ENCODE data around the gene MEF2A. TPM values are rescaled to one million over a fixed set of nuclear protein-coding genes. Genes with fewer than 3 reads are reported as not detected.

Gene MEF2A
- total and polyA plus RNA-seq, 2 donors (not counting 1 experiment from before 2014, with no cell fraction given) = 44.0 to 102 TPM

DNA sequence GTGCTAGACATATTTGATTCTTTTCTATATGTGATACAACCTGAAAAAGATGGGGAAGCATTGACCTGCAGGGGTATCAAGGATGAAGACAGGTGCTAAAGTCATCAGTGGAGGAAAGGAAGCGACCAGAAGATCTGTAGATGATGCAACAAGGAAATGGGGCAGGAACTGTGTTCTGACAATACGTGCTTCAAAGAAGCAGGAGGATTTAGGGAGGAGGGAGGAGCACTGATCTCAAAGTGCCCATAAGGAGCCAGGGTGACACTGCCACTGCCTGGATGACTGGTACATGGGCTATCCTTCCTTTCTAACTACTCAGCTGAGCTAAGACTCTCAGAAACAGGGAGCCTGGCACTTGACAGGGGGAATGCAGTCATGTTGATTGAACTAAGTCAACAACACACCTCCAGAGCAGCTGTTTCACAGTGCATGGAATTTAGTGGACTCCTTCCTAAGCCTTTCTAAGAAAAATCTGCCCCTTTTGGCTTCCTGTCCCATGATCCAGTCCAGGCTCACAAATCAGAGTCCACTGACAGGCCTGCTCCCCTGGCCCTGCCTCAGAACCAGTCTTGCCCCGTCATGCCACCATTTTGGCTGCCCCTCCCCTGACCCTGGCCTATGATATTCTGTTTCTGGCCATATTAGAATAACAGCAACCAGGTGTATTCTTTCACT, 155.5 kb downstream of the MEF2A start:
- Histone ChIP-seq H2AFZ (ENCODE audit: insufficient read depth, low read depth, low read length, poor library complexity, severe bottlenecking) (no peak overlapping the region), H3K9me3 (ENCODE audit: control extremely low read depth in 1 of 3, control insufficient read depth in 2 of 3, insufficient read depth in 1 of 3, low read length in 2 of 3) (no peaks in the 10 kb centered on the region), H3K4me2 (replicated peaks; ENCODE audit: low read depth, low read length, poor library complexity, severe bottlenecking) (no peak overlapping the region), H3K79me2 (ENCODE audit: control insufficient read depth, insufficient read depth, low read length) (no peaks in the 10 kb centered on the region), H3K9ac (ENCODE audit: low read length) (no peak overlapping the region), H3K27ac (ENCODE audit: low read length in 2 of 2) (no peak overlapping the region), H4K20me1 (ENCODE audit: control insufficient read depth, insufficient read depth, low read length, poor library complexity, severe bottlenecking) (no peaks in the 10 kb centered on the region), H3K36me3 (replicated peaks in 1 of 2; ENCODE audit: control extremely low read depth in 1 of 2, control insufficient read depth in 1 of 2, extremely low read depth in 1 of 2, insufficient read depth in 2 of 2, low read length in 1 of 2) (no peaks in the 10 kb centered on the region), H3K4me3 (ENCODE audit: control extremely low read depth in 1 of 5, extremely low read depth in 1 of 5, insufficient read depth in 1 of 5, low read depth in 2 of 5, low read length in 4 of 5) (no peak overlapping the region), H3K4me1 (ENCODE audit: control insufficient read depth in 2 of 2, insufficient read depth in 2 of 2, low read length in 2 of 2) (peaks cover 22 to 27% of the 10 kb centered on the region in 2 donors), H3K27me3 (replicated peaks in 1 of 4; ENCODE audit: control extremely low read depth in 1 of 4, control insufficient read depth in 3 of 4, insufficient read depth in 4 of 4, low read length in 3 of 4) (no peaks in the 10 kb centered on the region)
- H3K27me3 Mint-ChIP-seq = no peaks in the 10 kb centered on the region
- TF ChIP-seq EZH2 (IDR thresholded peaks at IDR 0.05; ENCODE audit: borderline replicate concordance, insufficient read depth, low read depth, low read length, poor library complexity, severe bottlenecking) = no peak
- TF ChIP-seq, protein P1, sequence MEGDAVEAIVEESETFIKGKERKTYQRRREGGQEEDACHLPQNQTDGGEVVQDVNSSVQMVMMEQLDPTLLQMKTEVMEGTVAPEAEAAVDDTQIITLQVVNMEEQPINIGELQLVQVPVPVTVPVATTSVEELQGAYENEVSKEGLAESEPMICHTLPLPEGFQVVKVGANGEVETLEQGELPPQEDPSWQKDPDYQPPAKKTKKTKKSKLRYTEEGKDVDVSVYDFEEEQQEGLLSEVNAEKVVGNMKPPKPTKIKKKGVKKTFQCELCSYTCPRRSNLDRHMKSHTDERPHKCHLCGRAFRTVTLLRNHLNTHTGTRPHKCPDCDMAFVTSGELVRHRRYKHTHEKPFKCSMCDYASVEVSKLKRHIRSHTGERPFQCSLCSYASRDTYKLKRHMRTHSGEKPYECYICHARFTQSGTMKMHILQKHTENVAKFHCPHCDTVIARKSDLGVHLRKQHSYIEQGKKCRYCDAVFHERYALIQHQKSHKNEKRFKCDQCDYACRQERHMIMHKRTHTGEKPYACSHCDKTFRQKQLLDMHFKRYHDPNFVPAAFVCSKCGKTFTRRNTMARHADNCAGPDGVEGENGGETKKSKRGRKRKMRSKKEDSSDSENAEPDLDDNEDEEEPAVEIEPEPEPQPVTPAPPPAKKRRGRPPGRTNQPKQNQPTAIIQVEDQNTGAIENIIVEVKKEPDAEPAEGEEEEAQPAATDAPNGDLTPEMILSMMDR (IDR thresholded peaks at IDR 0.05) = no peak
- ChIA-PET CTCF (no interaction called here), POLR2A (no interaction called here)
- no peak for ATAC-seq (ENCODE audit: low read depth)
- H3K9me3 Mint-ChIP-seq (ENCODE audit: insufficient read depth) = no peaks in the 10 kb centered on the region
- peak overlapping the region; percentile 68 for H3K4me3 Mint-ChIP-seq
- DNase-seq = no peak
- WGBS (ENCODE audit: insufficient coverage) = 72% methylated on average over 3 of the region's 3 CpGs
- H3K27ac Mint-ChIP-seq = no peak overlapping the region
- H3K4me1 Mint-ChIP-seq = peaks cover 41% of the 10 kb centered on the region
- intact Hi-C loops (cut with micrococcal nuclease) = no loop called here

DNA sequence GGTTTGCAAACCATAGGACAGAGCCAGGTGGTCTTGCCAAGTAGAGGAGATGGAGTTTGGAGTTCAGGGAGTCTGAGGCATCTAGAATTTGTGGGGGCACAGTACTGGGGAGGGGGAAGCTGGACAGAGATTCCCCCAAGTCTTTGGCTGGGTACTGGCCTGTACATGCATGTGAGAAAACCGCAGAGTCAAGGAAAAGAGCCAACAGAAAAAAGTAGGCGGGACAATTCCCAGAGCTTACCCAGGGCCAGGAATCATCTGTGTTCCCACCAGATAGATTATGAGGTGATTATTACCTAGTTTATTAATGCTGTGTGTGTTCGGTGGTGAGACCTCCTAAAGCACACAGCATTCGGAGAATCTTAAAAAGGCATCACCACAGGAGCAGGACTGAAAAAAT, 156.1 kb downstream of the MEF2A start:
- Histone ChIP-seq H4K20me1 (ENCODE audit: control insufficient read depth, insufficient read depth, low read length, poor library complexity, severe bottlenecking) (no peaks in the 10 kb centered on the region), H3K27ac (ENCODE audit: low read length in 2 of 2) (no peak overlapping the region), H2AFZ (ENCODE audit: insufficient read depth, low read depth, low read length, poor library complexity, severe bottlenecking) (no peak overlapping the region), H3K4me3 (ENCODE audit: control extremely low read depth in 1 of 5, extremely low read depth in 1 of 5, insufficient read depth in 1 of 5, low read depth in 2 of 5, low read length in 4 of 5) (no peak overlapping the region), H3K4me1 (ENCODE audit: control insufficient read depth in 2 of 2, insufficient read depth in 2 of 2, low read length in 2 of 2) (peaks cover 22 to 27% of the 10 kb centered on the region in 2 donors), H3K9ac (ENCODE audit: low read length) (no peak overlapping the region), H3K79me2 (ENCODE audit: control insufficient read depth, insufficient read depth, low read length) (no peaks in the 10 kb centered on the region), H3K4me2 (replicated peaks; ENCODE audit: low read depth, low read length, poor library complexity, severe bottlenecking) (no peak overlapping the region), H3K27me3 (replicated peaks in 1 of 4; ENCODE audit: control extremely low read depth in 1 of 4, control insufficient read depth in 3 of 4, insufficient read depth in 4 of 4, low read length in 3 of 4) (no peaks in the 10 kb centered on the region), H3K36me3 (replicated peaks in 1 of 2; ENCODE audit: control extremely low read depth in 1 of 2, control insufficient read depth in 1 of 2, extremely low read depth in 1 of 2, insufficient read depth in 2 of 2, low read length in 1 of 2) (no peaks in the 10 kb centered on the region), H3K9me3 (ENCODE audit: control extremely low read depth in 1 of 3, control insufficient read depth in 2 of 3, insufficient read depth in 1 of 3, low read length in 2 of 3) (no peaks in the 10 kb centered on the region)
- intact Hi-C loops (cut with micrococcal nuclease) = no loop called here
- no peak for ATAC-seq (ENCODE audit: low read depth)
- Mint-ChIP-seq H3K4me3 (no peak overlapping the region), H3K27me3 (no peaks in the 10 kb centered on the region), H3K9me3 (ENCODE audit: insufficient read depth) (no peaks in the 10 kb centered on the region), H3K27ac (no peak overlapping the region), H3K4me1 (peaks cover 38% of the 10 kb centered on the region)
- DNase-seq = no peak
- WGBS (ENCODE audit: insufficient coverage) = 100% methylated on average over 4 of the region's 4 CpGs
- TF ChIP-seq, protein P1 (IDR thresholded peaks at IDR 0.05) = no peak
- no peak for TF ChIP-seq EZH2 (IDR thresholded peaks at IDR 0.05; ENCODE audit: borderline replicate concordance, insufficient read depth, low read depth, low read length, poor library complexity, severe bottlenecking)
- ChIA-PET POLR2A (no interaction called here), CTCF (interaction anchor here (1.3 kb wide), 1 partner anchor 11 kb away, joined by 3 read pairs; the partner anchor contains the start of gene LYSMD4)
